GM12891 (cell line): ENCODE data around the gene ANGEL1.

Source experiments
- DNase-seq: peaks from one replicate; pipeline ENCODE4 v3.0.0; 2011; ENCODE audit warnings: low spot score; ENCODE audit not compliant: insufficient read length
- FAIRE-seq: peaks from 2 replicates; lab custom pipeline; 2011; peaks lifted over from hg19 to GRCh38; lab: Jason Lieb, UNC
- PAX5 ChIP-seq: IDR thresholded peaks from 2 replicates; pipeline ENCODE4 v1.6.1; 2011; ENCODE audit warnings: low read length, moderate library complexity, mild to moderate bottlenecking; ENCODE audit not compliant: insufficient read depth, severe bottlenecking
- POLR2A ChIP-seq: IDR thresholded peaks from 2 replicates; pipeline ENCODE4 v1.6.1; 2011; ENCODE audit warnings: low read depth, low read length, control low read depth
- POLR2AphosphoS5 ChIP-seq: IDR thresholded peaks from 2 replicates; pipeline ENCODE4 v1.6.1; 2011; ENCODE audit warnings: low read depth, low read length, control low read depth
- POU2F2 ChIP-seq: IDR thresholded peaks from 2 replicates; pipeline ENCODE4 v1.6.1; 2011; ENCODE audit warnings: low read depth, mild to moderate bottlenecking, control low read depth, low read length, moderate library complexity
- SPI1 ChIP-seq: IDR thresholded peaks from 2 replicates; pipeline ENCODE4 v1.6.1; 2011; ENCODE audit warnings: low read depth, low read length, control low read depth
- TAF1 ChIP-seq: IDR thresholded peaks from 2 replicates; pipeline ENCODE4 v1.6.1; 2011; ENCODE audit warnings: low read depth, low read length, control low read depth

ANGEL1 gene

DNA sequence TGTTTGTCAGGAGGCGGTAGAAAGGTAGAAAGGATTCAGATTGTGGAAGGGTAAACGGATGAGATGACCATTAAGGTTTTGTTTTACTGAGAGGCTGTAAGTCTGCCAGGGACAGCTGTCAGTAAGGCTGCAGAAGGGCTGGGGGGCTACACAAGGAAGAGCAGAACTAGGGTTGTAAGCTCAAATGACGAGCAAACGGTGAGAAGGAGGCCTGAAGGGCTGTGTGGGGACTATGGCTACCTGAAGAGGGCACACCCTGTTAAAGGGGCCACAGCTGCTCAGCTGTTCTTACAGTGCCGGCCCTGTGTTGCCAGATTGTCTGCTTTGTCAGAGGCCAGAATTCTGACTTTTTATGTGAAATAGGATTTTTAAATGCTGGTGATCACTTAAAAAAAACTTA lies 32.3 kb downstream of the ANGEL1 start:
- TF ChIP-seq TAF1 = no peak
- no peak for TF ChIP-seq POU2F2
- TF ChIP-seq SPI1 = no peak
- TF ChIP-seq PAX5 = no peak
- no peak for TF ChIP-seq POLR2A
- TF ChIP-seq POLR2AphosphoS5 = no peak
- FAIRE-seq (no peak), DNase-seq (no peak)

GRCh38 chr14:76780058-76780345 lies 32.7 kb downstream of the ANGEL1 start:
- DNase-seq = no peak
- FAIRE-seq = no peak
- TF ChIP-seq POU2F2 (no peak), SPI1 (no peak), PAX5 (no peak), POLR2AphosphoS5 (no peak), TAF1 (no peak), POLR2A (no peak)

DNA sequence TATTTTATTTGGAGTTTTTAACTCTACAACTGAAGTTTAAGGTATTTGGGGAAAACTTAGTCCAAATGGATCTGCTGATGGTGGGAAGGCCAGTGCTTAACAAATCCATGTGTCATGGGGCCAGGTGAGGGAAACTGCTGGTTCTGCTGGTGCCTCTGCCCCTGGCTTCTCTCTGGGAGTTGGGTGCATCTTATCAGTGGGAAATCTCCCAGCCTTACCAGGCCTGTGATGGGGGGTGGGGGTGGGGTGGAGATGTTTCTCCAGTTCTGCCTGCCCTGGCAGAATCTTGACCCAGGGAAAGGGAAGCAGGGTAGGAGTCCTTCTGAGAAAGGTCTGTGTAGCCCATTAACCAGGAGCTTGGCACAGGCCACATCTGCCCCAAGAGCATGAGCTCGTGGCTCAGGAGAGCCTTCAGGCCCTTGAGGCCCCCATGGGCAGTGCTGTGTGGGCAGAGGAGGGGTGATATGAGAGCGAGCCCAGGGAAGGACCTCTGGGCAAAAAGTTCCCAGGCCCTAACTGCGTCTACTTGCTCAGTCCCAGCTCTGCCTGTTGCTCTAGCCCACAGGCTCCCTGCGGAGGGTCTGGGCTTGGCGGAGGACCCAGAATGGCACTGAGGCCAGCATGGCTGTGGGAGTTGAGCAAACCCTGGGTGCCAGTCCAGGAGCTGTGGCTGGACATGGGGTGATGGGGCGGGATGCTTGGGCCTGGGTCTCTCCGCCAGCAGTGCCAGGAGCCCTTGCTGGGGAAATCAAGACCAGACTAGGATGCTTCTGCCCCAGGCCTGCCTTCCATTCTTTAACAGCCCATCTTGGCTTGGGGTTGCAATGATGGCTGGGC lies 33.2 kb downstream of the ANGEL1 start:
- no peak for FAIRE-seq
- DNase-seq = no peak
- TF ChIP-seq PAX5 = no peak
- TF ChIP-seq POLR2AphosphoS5 = no peak
- no peak for TF ChIP-seq TAF1
- no peak for TF ChIP-seq POU2F2
- TF ChIP-seq SPI1 = no peak
- no peak for TF ChIP-seq POLR2A

- FAIRE-seq (no peak), DNase-seq (no peak)
Measured at GRCh38 chr14:76778546-76779215, 34.0 kb downstream of the ANGEL1 start.

DNA sequence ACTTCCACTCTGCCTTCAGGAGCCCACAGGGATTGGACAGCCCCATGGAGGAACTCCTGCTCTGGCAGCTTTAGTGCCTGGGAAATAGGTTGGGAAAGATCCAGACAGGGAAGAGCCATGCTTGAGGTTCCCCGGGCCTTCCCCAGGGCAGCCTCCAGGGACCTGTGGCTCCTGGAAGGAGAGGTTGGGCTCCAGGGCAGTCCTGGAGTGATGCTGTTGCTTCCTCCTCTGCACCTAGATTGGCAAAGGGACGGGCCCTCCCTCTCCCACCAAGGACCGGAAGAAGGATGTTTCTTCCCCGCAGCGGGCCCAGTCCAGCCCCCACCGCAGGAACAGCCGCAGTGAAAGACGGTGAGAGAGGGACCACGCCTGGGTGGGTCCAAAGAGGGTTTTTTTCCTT lies 35.0 kb downstream of the ANGEL1 start:
- DNase-seq (no peak), FAIRE-seq (no peak)
- no peak for TF ChIP-seq PAX5
- TF ChIP-seq SPI1 = no peak
- TF ChIP-seq POLR2AphosphoS5 = no peak
- no peak for TF ChIP-seq POLR2A
- no peak for TF ChIP-seq TAF1
- no peak for TF ChIP-seq POU2F2

More at GRCh38 chr14:76778546-76779215, 34.0 kb downstream of the ANGEL1 start:
- no peak for TF ChIP-seq SPI1

DNA sequence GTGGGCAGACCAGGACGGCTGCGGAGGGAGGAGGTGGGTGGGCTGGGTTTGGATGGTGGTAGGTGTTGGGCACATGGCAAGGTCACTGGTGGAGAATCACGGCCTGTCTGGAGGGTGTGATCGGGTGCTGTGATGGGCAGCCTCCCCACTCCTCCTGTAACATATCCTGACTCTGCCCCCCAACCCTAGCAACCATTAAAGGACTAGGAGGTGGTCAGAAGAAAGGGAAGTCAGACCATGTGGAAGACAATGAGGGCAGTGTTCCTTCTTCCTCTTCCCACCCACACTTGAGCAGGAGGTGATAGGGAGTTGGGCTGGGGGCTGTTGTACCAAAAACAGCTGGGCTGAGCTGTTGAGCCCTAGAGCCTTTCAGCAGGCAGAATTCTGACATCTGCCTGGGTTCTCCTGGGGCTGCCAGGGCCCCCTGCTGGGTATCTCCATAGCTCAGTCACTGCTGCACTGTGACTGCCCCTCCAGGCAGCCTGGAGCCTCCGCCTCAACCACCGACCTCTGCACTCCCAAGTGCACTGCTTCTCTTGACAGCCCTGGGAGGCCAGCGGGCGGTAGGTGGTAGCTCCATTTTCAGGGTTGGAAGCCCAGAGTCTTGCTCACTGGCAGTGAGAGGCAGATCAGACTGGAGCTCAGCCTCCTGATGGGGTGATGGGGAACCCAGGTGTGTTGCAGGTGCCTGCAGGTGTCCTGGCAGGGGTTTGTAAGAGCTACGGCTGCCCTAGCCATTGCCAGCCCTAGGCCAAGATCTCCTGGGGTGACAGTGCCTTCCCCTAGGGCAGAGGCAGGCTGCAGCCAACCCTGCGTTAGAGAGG lies 36.0 kb downstream of the ANGEL1 start:
- FAIRE-seq (no peak), DNase-seq (no peak)
- TF ChIP-seq POLR2AphosphoS5 (no peak), TAF1 (no peak), SPI1 (no peak), POLR2A (no peak)

DNA sequence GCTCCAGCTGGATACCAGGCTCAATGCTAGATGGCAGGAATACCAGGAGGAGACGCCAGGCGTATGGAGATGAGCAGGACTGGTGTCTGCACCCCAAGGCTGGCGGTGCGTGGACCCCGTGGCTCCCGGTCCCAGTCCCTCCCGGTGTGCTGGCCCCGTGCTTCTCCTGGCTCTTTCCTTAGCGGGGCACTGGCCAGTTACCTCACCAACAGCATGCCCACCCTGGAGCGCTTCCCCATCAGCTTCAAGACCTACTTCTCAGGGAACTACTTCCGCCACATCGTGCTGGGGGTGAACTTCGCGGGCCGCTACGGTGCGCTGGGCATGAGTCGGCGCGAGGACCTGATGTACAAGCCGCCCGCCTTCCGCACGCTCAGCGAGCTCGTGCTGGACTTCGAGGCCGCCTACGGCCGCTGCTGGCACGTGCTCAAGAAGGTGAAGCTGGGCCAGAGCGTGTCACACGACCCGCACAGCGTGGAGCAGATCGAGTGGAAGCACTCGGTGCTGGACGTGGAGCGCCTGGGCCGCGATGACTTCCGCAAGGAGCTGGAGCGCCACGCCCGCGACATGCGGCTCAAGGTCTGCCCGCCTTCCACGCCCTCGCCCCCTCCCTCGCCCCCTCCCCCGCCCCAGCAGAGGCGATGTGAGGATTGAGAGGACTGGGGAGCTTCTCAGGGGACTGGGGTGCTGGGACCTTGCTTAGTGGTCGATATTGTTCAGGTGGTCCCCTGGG lies 36.8 kb downstream of the ANGEL1 start:
- no peak for TF ChIP-seq POLR2AphosphoS5
- TF ChIP-seq TAF1 = no peak
- no peak for TF ChIP-seq POLR2A
- TF ChIP-seq POU2F2 = no peak
- TF ChIP-seq PAX5 = no peak
- TF ChIP-seq SPI1 = no peak

DNA sequence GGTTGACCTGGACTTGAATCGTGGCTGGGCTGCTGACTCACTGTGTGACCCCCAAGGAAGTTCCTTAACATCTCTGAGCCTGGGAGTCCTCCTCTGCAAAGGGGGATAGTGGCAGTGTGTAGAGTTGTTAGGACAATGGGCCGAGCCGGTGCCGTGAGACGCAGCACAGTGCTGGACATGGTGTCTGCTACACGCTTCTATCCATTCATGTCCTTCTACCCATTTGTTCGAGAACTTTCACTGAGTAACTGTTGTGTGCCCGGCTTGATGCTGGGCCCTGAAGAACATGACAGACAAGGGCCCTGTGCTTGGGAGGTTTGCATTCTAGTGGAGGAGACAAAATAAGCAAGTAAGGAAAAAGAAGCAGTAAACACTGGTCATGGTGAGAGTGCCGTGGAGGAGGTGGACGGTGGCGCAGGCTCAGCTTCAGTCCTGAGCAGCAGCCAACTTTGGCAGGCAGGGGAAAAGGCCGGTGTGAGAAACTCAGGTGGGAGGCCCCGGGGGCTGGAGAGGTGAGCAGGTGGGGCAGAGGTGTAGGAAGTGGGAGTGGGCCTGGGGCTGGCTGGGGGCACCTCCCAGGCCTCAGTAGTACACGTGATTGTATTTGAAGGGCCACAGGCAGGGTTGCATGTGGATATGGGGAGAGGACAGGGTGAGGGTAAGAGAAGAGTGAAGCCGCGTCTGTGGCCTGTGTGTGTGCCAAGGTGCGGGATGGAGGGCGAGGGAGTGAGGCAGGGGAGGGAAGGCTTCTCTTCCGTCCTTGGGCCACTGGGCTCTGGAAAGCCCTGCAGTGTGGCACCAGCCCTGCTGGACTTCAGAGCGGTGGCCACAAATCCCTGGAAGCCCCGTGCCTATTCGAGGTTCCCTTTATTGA lies 37.6 kb downstream of the ANGEL1 start:
- no peak for DNase-seq
- TF ChIP-seq POU2F2 (no peak), TAF1 (no peak), POLR2AphosphoS5 (no peak), PAX5 (no peak), POLR2A (no peak), SPI1 (no peak)
- no peak for FAIRE-seq

More for the DNA sequence above, 36.8 kb downstream of the ANGEL1 start:
- no peak for FAIRE-seq
- DNase-seq = no peak
